OCI-LY1 (cell line): Measurements from ENCODE around the gene ABCC3.

Experiments
- H2AFZ ChIP-seq: fragments of 200-600 bp; sonication (generic), shearing (Covaris generic); 2 replicates; pipeline ENCODE4 v1.6.0; 2014; ENCODE audit warnings: antibody characterized with exemption, mild to moderate bottlenecking, low read length
- H3F3A ChIP-seq: fragments of 200-600 bp; sonication (generic), shearing (Covaris generic); 2 replicates; pipeline ENCODE4 v1.6.0; 2014; ENCODE audit warnings: mild to moderate bottlenecking, antibody characterized with exemption, low read length, moderate library complexity; ENCODE audit not compliant: insufficient read depth
- H3K27ac ChIP-seq: fragments of 200-600 bp; sonication (generic); 2 replicates; pipeline ENCODE4 v1.5.1; 2014; ENCODE audit warnings: low read length, mixed run types, mild to moderate bottlenecking, low read depth; ENCODE audit not compliant: poor library complexity, severe bottlenecking
- H3K27me3 ChIP-seq: fragments of 200-600 bp; sonication (generic); 2 replicates; pipeline ENCODE4 v1.6.0; 2014; ENCODE audit warnings: antibody characterized with exemption, mild to moderate bottlenecking, low read length, moderate library complexity; ENCODE audit not compliant: insufficient read depth
- H3K36me3 ChIP-seq: fragments of 200-600 bp; sonication (generic); 2 replicates; pipeline ENCODE4 v1.6.1; 2014; ENCODE audit warnings: mild to moderate bottlenecking, antibody characterized with exemption, low read length, moderate library complexity, mixed read lengths; ENCODE audit not compliant: insufficient read depth
- H3K4me1 ChIP-seq: fragments of 200-600 bp; sonication (generic); 2 replicates; pipeline ENCODE4 v1.5.1; 2014; ENCODE audit warnings: mild to moderate bottlenecking, low read length, moderate library complexity; ENCODE audit not compliant: insufficient read depth, severe bottlenecking
- H3K4me2 ChIP-seq: fragments of 200-600 bp; sonication (generic), shearing (Covaris generic); 2 replicates; pipeline ENCODE4 v1.6.1; 2014; ENCODE audit warnings: low read length
- H3K4me3 ChIP-seq: fragments of 200-600 bp; sonication (generic); 2 replicates; pipeline ENCODE4 v1.5.1; 2014; ENCODE audit warnings: low read length, low read depth, mild to moderate bottlenecking, mixed read lengths; ENCODE audit not compliant: poor library complexity, severe bottlenecking
- H3K79me2 ChIP-seq: fragments of 200-600 bp; shearing (Covaris generic); 2 replicates; pipeline ENCODE4 v1.6.1; 2016; ENCODE audit warnings: mixed run types, low read length, mixed read lengths; ENCODE audit not compliant: insufficient read depth
- H3K9ac ChIP-seq: fragments of 200-600 bp; sonication (generic), shearing (Covaris generic); 2 replicates; pipeline ENCODE4 v1.6.1; 2014; ENCODE audit warnings: mild to moderate bottlenecking, low read length, mixed read lengths
- H3K9me2 ChIP-seq: fragments of 200-600 bp; sonication (generic), shearing (Covaris generic); 2 replicates; pipeline ENCODE4 v1.6.1; 2014; ENCODE audit warnings: low read depth, mild to moderate bottlenecking, low read length, mixed read lengths
- H3K9me3 ChIP-seq: fragments of 200-600 bp; shearing (Covaris generic); 2 replicates; pipeline ENCODE4 v1.6.1; 2014; ENCODE audit warnings: low read length, mixed read lengths
- H4K20me1 ChIP-seq: fragments of 200-600 bp; sonication (generic), shearing (Covaris generic); 2 replicates; pipeline ENCODE4 v1.6.0; 2016; ENCODE audit warnings: mild to moderate bottlenecking, low read length; ENCODE audit not compliant: insufficient read depth
- CTCF ChIP-seq: fragments of 200-600 bp; sonication (generic), shearing (Covaris generic); IDR thresholded peaks from 2 replicates; pipeline ENCODE4 v1.5.1; 2017; ENCODE audit warnings: mild to moderate bottlenecking, antibody characterized with exemption, low read length, moderate library complexity, mixed read lengths
- EZH2 ChIP-seq: fragments of 200-600 bp; sonication (generic), shearing (Covaris generic); IDR thresholded peaks from 2 replicates; pipeline ENCODE4 v1.8.0; 2017; ENCODE audit warnings: borderline replicate concordance, mixed run types, mild to moderate bottlenecking, antibody characterized with exemption, low read length, moderate library complexity, mixed read lengths

Gene ABCC3

GRCh38 chr17:50635982-50636803 is 1.5 kb downstream of the ABCC3 start:
- H4K20me1 ChIP-seq: no peaks in the 10 kb centered on the region
- H3K4me1 ChIP-seq: peaks cover 5% of the 10 kb centered on the region
- H2AFZ ChIP-seq: no peak overlapping the region
- no peak overlapping the region for H3K4me3 ChIP-seq
- H3F3A ChIP-seq: no peaks in the 10 kb centered on the region
- no peak overlapping the region for H3K27ac ChIP-seq
- H3K4me2 ChIP-seq: no peak overlapping the region
- no peak for TF ChIP-seq CTCF
- TF ChIP-seq EZH2: no peak
- 0 out of 2 replicates have a peak, but pooled peaks cover 11% of the 10 kb centered on the region for H3K27me3 ChIP-seq
- no peaks in the 10 kb centered on the region for H3K9me3 ChIP-seq
- H3K9me2 ChIP-seq: no peaks in the 10 kb centered on the region
- H3K79me2 ChIP-seq: no peaks in the 10 kb centered on the region
- H3K9ac ChIP-seq: no peak overlapping the region
- no peaks in the 10 kb centered on the region for H3K36me3 ChIP-seq

- 0 out of 2 replicates have a peak, but pooled peaks cover 6% of the 10 kb centered on the region for H3K27me3 ChIP-seq
Measured at GRCh38 chr17:50636804-50637195, 2.1 kb downstream of the ABCC3 start.

GRCh38 chr17:50637829-50638605 is 3.3 kb downstream of the ABCC3 start:
- Histone ChIP-seq H3K79me2 (no peaks in the 10 kb centered on the region), H4K20me1 (no peaks in the 10 kb centered on the region), H3K4me3 (no peak overlapping the region), H3K4me1 (no peaks in the 10 kb centered on the region), H3F3A (no peaks in the 10 kb centered on the region), H3K27ac (no peak overlapping the region), H2AFZ (no peak overlapping the region), H3K27me3 (no peaks in the 10 kb centered on the region), H3K9ac (no peak overlapping the region), H3K9me2 (no peaks in the 10 kb centered on the region), H3K9me3 (no peaks in the 10 kb centered on the region), H3K4me2 (no peak overlapping the region), H3K36me3 (no peaks in the 10 kb centered on the region)
- TF ChIP-seq EZH2 (no peak), CTCF (no peak)

More at GRCh38 chr17:50636804-50637195, 2.1 kb downstream of the ABCC3 start:
- H3K4me3 ChIP-seq: no peak overlapping the region
- TF ChIP-seq EZH2 (no peak), CTCF (no peak)
- no peaks in the 10 kb centered on the region for H3K9me3 ChIP-seq
- no peak overlapping the region for H3K27ac ChIP-seq
- H2AFZ ChIP-seq: no peak overlapping the region
- peaks cover 5% of the 10 kb centered on the region for H3K4me1 ChIP-seq
- H3K9ac ChIP-seq: no peak overlapping the region
- no peaks in the 10 kb centered on the region for H3K9me2 ChIP-seq
- no peaks in the 10 kb centered on the region for H3F3A ChIP-seq
- H3K36me3 ChIP-seq: no peaks in the 10 kb centered on the region
- no peaks in the 10 kb centered on the region for H4K20me1 ChIP-seq
- H3K4me2 ChIP-seq: no peak overlapping the region
- H3K79me2 ChIP-seq: no peaks in the 10 kb centered on the region
